Panc1 (cell line): ENCODE data around the gene PBXIP1. TPM values are rescaled to one million over a fixed set of nuclear protein-coding genes. Genes with fewer than 3 reads are reported as not detected.

ENCODE experiments used
- ATAC-seq: fragments of 200-7000 bp; cut with Tn5 transposase; 2 replicates; pipeline ENCODE4 v1.9.1; 2020; ENCODE audit warnings: mild to moderate bottlenecking, moderate library complexity
- BruUV-seq: library from RNA; stranded (reverse); fragments of 400-500 nt; replicated peaks from 2 replicates; lab custom pipeline; 2021; lab: Mats Ljungman, UMichigan
- CTCF ChIA-PET: fragments of 300-600 bp; sonication (Branson Sonifier 250); formaldehyde crosslinking; loops from one replicate; lab custom pipeline; 2022; ENCODE audit warnings: antibody characterized with exemption; lab: Charles Lee
- POLR2A ChIA-PET: fragments of 300-600 bp; sonication (Branson Sonifier 250); formaldehyde crosslinking; loops from one replicate; lab custom pipeline; 2022; ENCODE audit warnings: antibody characterized with exemption; lab: Charles Lee
- DNase-seq: peaks from one replicate; pipeline ENCODE4 v3.0.0-alpha.2; 2010; ENCODE audit warnings: low read depth, low spot score
- H3K27ac ChIP-seq: 2 replicates; pipeline ENCODE4 v1.5.1; 2011; ENCODE audit warnings: mild to moderate bottlenecking, low read length, inconsistent platforms
- H3K27me3 ChIP-seq: fragments of 200-500 bp; sonication (Bioruptor generic); 2 replicates; pipeline ENCODE4 v1.6.0; 2014; ENCODE audit warnings: low read length, inconsistent platforms; ENCODE audit not compliant: control insufficient read depth, insufficient read depth
- H3K36me3 ChIP-seq: fragments of 200-500 bp; sonication (Bioruptor generic); 2 replicates; pipeline ENCODE4 v1.5.1; 2014; ENCODE audit warnings: inconsistent platforms, mild to moderate bottlenecking, low read length, moderate library complexity; ENCODE audit not compliant: control insufficient read depth, insufficient read depth
- H3K4me1 ChIP-seq: 2 replicates; pipeline ENCODE4 v1.5.1; 2011; ENCODE audit warnings: inconsistent platforms, mild to moderate bottlenecking, low read length, moderate library complexity; ENCODE audit not compliant: control insufficient read depth, insufficient read depth
- H3K4me3 ChIP-seq, 2 experiments: 2 replicates each; pipeline ENCODE4 v1.5.1; 2011 to 2012; ENCODE audit warnings: low read depth in 2 of 2, low read length in 2 of 2, mild to moderate bottlenecking in 2 of 2, inconsistent platforms in 1 of 2, moderate library complexity in 1 of 2
- H3K9me3 ChIP-seq: fragments of 200-500 bp; sonication (Bioruptor generic); 2 replicates; pipeline ENCODE4 v1.5.1; 2014; ENCODE audit warnings: low read depth, mild to moderate bottlenecking, inconsistent platforms, low read length, moderate library complexity; ENCODE audit not compliant: control insufficient read depth, insufficient read depth
- POLR2AphosphoS5 ChIP-seq: IDR thresholded peaks from 2 replicates; pipeline ENCODE4 v1.6.1; 2012; ENCODE audit warnings: mild to moderate bottlenecking, low read depth, low read length, moderate library complexity
- SIN3A ChIP-seq: IDR thresholded peaks from 2 replicates; pipeline ENCODE4 v1.6.1; 2012; ENCODE audit warnings: low read depth, mild to moderate bottlenecking, low read length, moderate library complexity, borderline replicate concordance; ENCODE audit not compliant: insufficient read depth
- TCF7L2 ChIP-seq: IDR thresholded peaks from 2 replicates; pipeline ENCODE4 v1.6.1; 2011; ENCODE audit warnings: mild to moderate bottlenecking, low read depth, low read length, inconsistent platforms
- in situ Hi-C: cut with HindIII; loops from 2 replicates; pipeline ENCODE4 v1.10.0; 2016; ENCODE audit warnings: low sequenced_read_pairs, low pct_unique_long_range_greater_than_20kb
- intact Hi-C: fragments of 100-400 bp; cut with micrococcal nuclease; formaldehyde crosslinking; loops from one replicate; pipeline ENCODE4 v1.10.0; 2022; ENCODE audit not compliant: unreplicated experiment
- total RNA-seq: library from RNA; stranded (reverse); gene quantifications from one replicate; pipeline ENCODE4 v1.2.1, GENCODE V29; 2021; ENCODE audit not compliant: unreplicated experiment
- TF ChIP-seq, protein P1 (sequence below), 2 experiments: IDR thresholded peaks; 2 replicates each; pipeline ENCODE4 v1.6.1; 2011 to 2012; ENCODE audit warnings: low read depth in 2 of 2, control low read depth in 1 of 2, low read length in 1 of 2, mild to moderate bottlenecking in 1 of 2, moderate library complexity in 1 of 2; ENCODE audit not compliant: insufficient read depth in 1 of 2
- TF ChIP-seq, protein P2 (sequence below): fragments of 450-650 bp; IDR thresholded peaks from 2 replicates; pipeline ENCODE4 v1.5.1; 2017; ENCODE audit warnings: mild to moderate bottlenecking

PBXIP1 gene
- total RNA-seq, 1 experiment from 2014 or later, result 40.7 TPM

DNA sequence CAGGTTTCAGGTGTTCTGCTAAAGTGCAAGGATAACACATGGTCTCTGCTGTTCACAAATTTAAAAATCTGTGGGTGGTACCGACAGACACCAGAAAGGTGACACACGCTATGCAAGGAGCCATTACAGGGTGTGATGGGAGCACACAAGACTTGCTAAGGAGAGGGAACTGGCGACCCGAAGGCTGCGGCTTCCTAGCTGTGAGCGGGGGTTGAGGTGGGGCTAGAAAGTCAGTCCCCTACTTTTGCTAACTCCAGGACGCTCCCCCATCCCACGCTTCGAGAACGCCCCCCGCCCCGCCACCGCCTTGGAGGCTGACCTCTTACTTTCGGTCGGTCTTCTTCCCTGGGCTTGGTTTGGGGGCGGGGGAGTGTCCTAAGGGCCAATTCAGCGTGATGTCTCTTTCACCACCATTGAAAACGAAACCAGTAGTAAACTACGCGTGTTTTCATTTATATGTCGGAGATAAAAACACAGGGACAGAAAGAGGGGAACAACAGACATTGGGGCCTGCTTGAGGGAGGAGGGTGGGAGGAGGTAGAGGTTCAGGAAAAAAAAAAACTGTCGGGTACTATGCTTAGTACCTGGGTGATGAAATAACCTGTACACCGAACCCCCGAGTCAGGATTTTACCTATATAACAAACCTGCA, 19.6 kb upstream of the PBXIP1 start:
- peaks cover 44% of the 10 kb centered on the region for H3K4me1 ChIP-seq
- H3K27ac ChIP-seq, result peak overlapping the region; percentile 98
- TSS peak; percentile 87 for BruUV-seq
- ATAC-seq, result no peak
- peak overlapping the region; percentile 77 to 88 for H3K4me3 ChIP-seq
- in situ Hi-C loops (no loop called here), intact Hi-C loops (no loop called here)
- no peaks in the 10 kb centered on the region for H3K9me3 ChIP-seq
- peaks cover 11% of the 10 kb centered on the region for H3K36me3 ChIP-seq
- no peaks in the 10 kb centered on the region for H3K27me3 ChIP-seq
- DNase-seq, result no peak
- ChIA-PET CTCF (interaction anchor here (1.0 kb wide), 1 partner anchor 42 kb away, joined by 3 read pairs; no protein-coding TSS in a partner anchor), POLR2A (interaction anchor here (0.7 kb wide), 1 partner anchor 21 kb away, joined by 3 read pairs; no protein-coding TSS in a partner anchor)
- TF ChIP-seq TCF7L2 (no peak), POLR2AphosphoS5 (no peak), SIN3A (no peak)
- TF ChIP-seq, protein P1, sequence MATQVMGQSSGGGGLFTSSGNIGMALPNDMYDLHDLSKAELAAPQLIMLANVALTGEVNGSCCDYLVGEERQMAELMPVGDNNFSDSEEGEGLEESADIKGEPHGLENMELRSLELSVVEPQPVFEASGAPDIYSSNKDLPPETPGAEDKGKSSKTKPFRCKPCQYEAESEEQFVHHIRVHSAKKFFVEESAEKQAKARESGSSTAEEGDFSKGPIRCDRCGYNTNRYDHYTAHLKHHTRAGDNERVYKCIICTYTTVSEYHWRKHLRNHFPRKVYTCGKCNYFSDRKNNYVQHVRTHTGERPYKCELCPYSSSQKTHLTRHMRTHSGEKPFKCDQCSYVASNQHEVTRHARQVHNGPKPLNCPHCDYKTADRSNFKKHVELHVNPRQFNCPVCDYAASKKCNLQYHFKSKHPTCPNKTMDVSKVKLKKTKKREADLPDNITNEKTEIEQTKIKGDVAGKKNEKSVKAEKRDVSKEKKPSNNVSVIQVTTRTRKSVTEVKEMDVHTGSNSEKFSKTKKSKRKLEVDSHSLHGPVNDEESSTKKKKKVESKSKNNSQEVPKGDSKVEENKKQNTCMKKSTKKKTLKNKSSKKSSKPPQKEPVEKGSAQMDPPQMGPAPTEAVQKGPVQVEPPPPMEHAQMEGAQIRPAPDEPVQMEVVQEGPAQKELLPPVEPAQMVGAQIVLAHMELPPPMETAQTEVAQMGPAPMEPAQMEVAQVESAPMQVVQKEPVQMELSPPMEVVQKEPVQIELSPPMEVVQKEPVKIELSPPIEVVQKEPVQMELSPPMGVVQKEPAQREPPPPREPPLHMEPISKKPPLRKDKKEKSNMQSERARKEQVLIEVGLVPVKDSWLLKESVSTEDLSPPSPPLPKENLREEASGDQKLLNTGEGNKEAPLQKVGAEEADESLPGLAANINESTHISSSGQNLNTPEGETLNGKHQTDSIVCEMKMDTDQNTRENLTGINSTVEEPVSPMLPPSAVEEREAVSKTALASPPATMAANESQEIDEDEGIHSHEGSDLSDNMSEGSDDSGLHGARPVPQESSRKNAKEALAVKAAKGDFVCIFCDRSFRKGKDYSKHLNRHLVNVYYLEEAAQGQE (IDR thresholded peaks at IDR 0.05; ENCODE audit: insufficient read depth in 1 of 2, low read depth in 2 of 2, low read length in 1 of 2), result no peak
- TF ChIP-seq, protein P2, sequence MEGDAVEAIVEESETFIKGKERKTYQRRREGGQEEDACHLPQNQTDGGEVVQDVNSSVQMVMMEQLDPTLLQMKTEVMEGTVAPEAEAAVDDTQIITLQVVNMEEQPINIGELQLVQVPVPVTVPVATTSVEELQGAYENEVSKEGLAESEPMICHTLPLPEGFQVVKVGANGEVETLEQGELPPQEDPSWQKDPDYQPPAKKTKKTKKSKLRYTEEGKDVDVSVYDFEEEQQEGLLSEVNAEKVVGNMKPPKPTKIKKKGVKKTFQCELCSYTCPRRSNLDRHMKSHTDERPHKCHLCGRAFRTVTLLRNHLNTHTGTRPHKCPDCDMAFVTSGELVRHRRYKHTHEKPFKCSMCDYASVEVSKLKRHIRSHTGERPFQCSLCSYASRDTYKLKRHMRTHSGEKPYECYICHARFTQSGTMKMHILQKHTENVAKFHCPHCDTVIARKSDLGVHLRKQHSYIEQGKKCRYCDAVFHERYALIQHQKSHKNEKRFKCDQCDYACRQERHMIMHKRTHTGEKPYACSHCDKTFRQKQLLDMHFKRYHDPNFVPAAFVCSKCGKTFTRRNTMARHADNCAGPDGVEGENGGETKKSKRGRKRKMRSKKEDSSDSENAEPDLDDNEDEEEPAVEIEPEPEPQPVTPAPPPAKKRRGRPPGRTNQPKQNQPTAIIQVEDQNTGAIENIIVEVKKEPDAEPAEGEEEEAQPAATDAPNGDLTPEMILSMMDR, result no peak

GRCh38 chr1:154974808-154975408, 19.0 kb upstream of the PBXIP1 start:
- no TSS peak for BruUV-seq
- in situ Hi-C loops (no loop called here), intact Hi-C loops (no loop called here)
- ChIA-PET POLR2A (interaction anchor here (0.5 to 1.1 kb wide), 3 partner anchors 21 to 703 kb away, joined by 3 to 4 read pairs (median 3); no protein-coding TSS in a partner anchor), CTCF (interaction anchor here (1.0 kb wide), 1 partner anchor 42 kb away, joined by 3 read pairs; no protein-coding TSS in a partner anchor)
- H3K27me3 ChIP-seq, result no peaks in the 10 kb centered on the region
- TF ChIP-seq POLR2AphosphoS5, result peak; percentile 87
- TF ChIP-seq, protein P1 (IDR thresholded peaks at IDR 0.05; ENCODE audit: insufficient read depth in 1 of 2, low read depth in 2 of 2, low read length in 1 of 2), result no peak
- peak; percentile 94 for TF ChIP-seq TCF7L2
- TF ChIP-seq, protein P2, result no peak
- no peak for TF ChIP-seq SIN3A
- H3K4me1 ChIP-seq, result peaks cover 44% of the 10 kb centered on the region
- peak; percentile 98 for DNase-seq
- H3K4me3 ChIP-seq, result peak overlapping the region; percentile 77 to 88
- peak; percentile 54 for ATAC-seq
- peak overlapping the region; percentile 98 for H3K27ac ChIP-seq
- no peaks in the 10 kb centered on the region for H3K9me3 ChIP-seq
- H3K36me3 ChIP-seq, result peaks cover 11% of the 10 kb centered on the region
